Adrenal gland (tissue), 12 donors: ENCODE data around the gene COIL. TPM values are rescaled to one million over a fixed set of nuclear protein-coding genes. Genes with fewer than 3 reads are reported as not detected.

ENCODE experiments used
- DNase-seq, 7 donors: peaks; one replicate each; pipeline ENCODE4 v3.0.0-alpha.2; 2019 to 2020
- H3K27ac ChIP-seq, 5 donors: fragments of 200-600 bp; sonication (generic) in 4 of 5; 1 replicate in 3 of 5; 2 replicates in 2 of 5; pipeline versions ENCODE4 v1.5.1 to v1.8.0; 2016 to 2020; ENCODE audit warnings: mild to moderate bottlenecking in 1 of 5
- H3K27me3 ChIP-seq: fragments of 200-600 bp; 2 replicates; pipeline ENCODE4 v1.8.0; 2021
- H3K36me3 ChIP-seq, 2 donors: fragments of 200-600 bp; replicated peaks in 1 of 2; 1 replicate in 1 of 2; 2 replicates in 1 of 2; pipeline versions ENCODE4 v1.5.1 to v1.8.0; 2018 to 2022
- H3K4me1 ChIP-seq, 2 donors: fragments of 200-600 bp; replicated peaks in 1 of 2; 1 replicate in 1 of 2; 2 replicates in 1 of 2; pipeline versions ENCODE4 v1.5.1 to v1.8.0; 2018 to 2021
- H3K4me3 ChIP-seq, 4 donors: fragments of 200-600 bp; sonication (generic) in 3 of 4; one replicate each; pipeline ENCODE4 v1.5.1; 2016 to 2018
- H3K9me3 ChIP-seq, 3 donors: fragments of 200-600 bp; sonication (generic) in 1 of 3; replicated peaks in 1 of 3; 1 replicate in 2 of 3; 2 replicates in 1 of 3; pipeline versions ENCODE4 v1.5.1 to v1.8.0; 2016 to 2021
- CTCF ChIP-seq, 6 experiments: fragments of 450-650 bp in 4 of 6; fragments of 200-600 bp in 2 of 6; sonication (generic) in 1 of 6; IDR thresholded peaks; 1 replicate in 5 of 6; 2 replicates in 1 of 6; pipeline versions ENCODE4 v1.5.1 to v1.8.0; 2016 to 2021; ENCODE audit warnings: antibody characterized with exemption in 6 of 6, mild to moderate bottlenecking in 2 of 6, moderate library complexity in 1 of 6
- POLR2A ChIP-seq, 2 donors: fragments of 450-650 bp; IDR thresholded peaks; one replicate each; pipeline ENCODE4 v1.6.1; 2017; ENCODE audit warnings: antibody characterized with exemption in 2 of 2, mild to moderate bottlenecking in 2 of 2, moderate library complexity in 1 of 2
- WGBS, 4 donors: extraction: QIAGEN DNeasy Blood & Tissue Kit in 2 of 4; methylation state at CpG; one replicate each; pipeline versions ENCODE4 v1.1.5 to v1.1.7; 2013 to 2017; 5-methylcytosine and 5-hydroxymethylcytosine counted together
- intact Hi-C, 2 donors: fragments of 100-400 bp; cut with DNase I; formaldehyde crosslinking; loops; one replicate each; pipeline versions ENCODE4 v1.14.1 to v1.15.0; 2022 to 2023
- polyA plus RNA-seq, 3 donors: library from polyadenylated mRNA; stranded (reverse); fragments of 200-250 nt in 2 of 3; fragments of 350-450 nt in 1 of 3; fragmentation: Illumina TruSeq in 1 of 3; extraction: RNeasy Lipid Tissue Mini Kit (QIAGEN cat#74804) in 1 of 3; gene quantifications; one replicate each; pipeline ENCODE4 v1.2.3, GENCODE V29; 2013 to 2014
- total RNA-seq, 9 donors: library from RNA; depleted of rRNA in 4 of 9; stranded (reverse); fragments of >200 nt in 4 of 9; fragments of 120-200 nt in 1 of 9; fragmentation: NEBNext Ultra II Directional in 1 of 9; extraction: Animal tissue kit (Norgen Biotek cat#: 25700) in 1 of 9; gene quantifications; one replicate each; pipeline versions ENCODE4 v1.1.0 to v1.2.4, GENCODE V29; 2013 to 2023
- donor health status: healthy with polysubstance abuse.
- donor health status: Bipolar disorder and iron deficiency.
- donor health status: DM: yes; HTN: yes; CAD: no.
- donor health status: DM: no; HTN: no; CAD: no.
- donor health status: DM: no; HTN: no; CAD: no.
- donor health status: DM: yes; HTN: yes; CAD: no.

Gene COIL
- total and polyA plus RNA-seq, 12 donors, result 4.3 to 16.7 (median 9.0) TPM

- 82 to 94% (median 86%) methylated on average over 3 to 4 of the region's 4 CpGs for WGBS, 4 donors
- TF ChIP-seq POLR2A (IDR thresholded peaks at IDR 0.05) (no peak), CTCF (IDR thresholded peaks at IDR 0.05) (no peak)
- intact Hi-C loops, result no loop called here
- no peak overlapping the region for H3K4me3 ChIP-seq
- peaks cover 0 to 93% of the 10 kb centered on the region in 2 donors for H3K36me3 ChIP-seq
- no peaks in the 10 kb centered on the region for H3K27me3 ChIP-seq
- H3K27ac ChIP-seq, result no peak overlapping the region
- DNase-seq, result peak in 1 of 7 donors; percentile 25
- no peaks in the 10 kb centered on the region for H3K4me1 ChIP-seq
- no peaks in the 10 kb centered on the region for H3K9me3 ChIP-seq
Measured at GRCh38 chr17:56902348-56902747, 58.5 kb downstream of the COIL start.

- TF ChIP-seq CTCF (IDR thresholded peaks at IDR 0.05) (no peak), POLR2A (IDR thresholded peaks at IDR 0.05) (no peak)
- DNase-seq, result peak in 1 of 7 donors; percentile 33
- intact Hi-C loops, result no loop called here
- Histone ChIP-seq H3K9me3 (no peaks in the 10 kb centered on the region), H3K4me1 (no peaks in the 10 kb centered on the region), H3K27ac (no peak overlapping the region), H3K4me3 (no peak overlapping the region), H3K36me3 (peaks cover 0 to 92% of the 10 kb centered on the region in 2 donors), H3K27me3 (no peaks in the 10 kb centered on the region)
- WGBS, 4 donors, result 90 to 93% (median 91%) methylated on average over 7 of the region's 7 CpGs
Measured at GRCh38 chr17:56899403-56899802, 61.4 kb downstream of the COIL start.

- WGBS, 4 donors, result 67 to 100% (median 78%) methylated on average over 2 to 9 of the region's 9 CpGs
- no peaks in the 10 kb centered on the region for H3K9me3 ChIP-seq
- TF ChIP-seq CTCF (IDR thresholded peaks at IDR 0.05) (no peak), POLR2A (IDR thresholded peaks at IDR 0.05) (no peak)
- intact Hi-C loops, result no loop called here
- H3K27me3 ChIP-seq, result no peaks in the 10 kb centered on the region
- peaks cover 0 to 92% of the 10 kb centered on the region in 2 donors for H3K36me3 ChIP-seq
- no peak overlapping the region for H3K27ac ChIP-seq
- H3K4me1 ChIP-seq, result no peaks in the 10 kb centered on the region
- DNase-seq, result peak in 1 of 7 donors; percentile 35
- H3K4me3 ChIP-seq, result no peak overlapping the region
Measured at GRCh38 chr17:56898874-56899273, 62.0 kb downstream of the COIL start.

GRCh38 chr17:56897646-56898424, 63.0 kb downstream of the COIL start:
- no peaks in the 10 kb centered on the region for H3K4me1 ChIP-seq
- 89 to 96% (median 93%) methylated on average over 13 to 14 of the region's 14 CpGs for WGBS, 4 donors
- peaks cover 0 to 92% of the 10 kb centered on the region in 2 donors for H3K36me3 ChIP-seq
- no peak overlapping the region for H3K27ac ChIP-seq
- H3K4me3 ChIP-seq, result no peak overlapping the region
- TF ChIP-seq CTCF (IDR thresholded peaks at IDR 0.05) (no peak), POLR2A (IDR thresholded peaks at IDR 0.05) (no peak)
- H3K27me3 ChIP-seq, result no peaks in the 10 kb centered on the region
- intact Hi-C loops, result no loop called here
- DNase-seq, result no peak
- no peaks in the 10 kb centered on the region for H3K9me3 ChIP-seq
